Activated CD4-positive, alpha-beta T cell treated with anti-CD3 and anti-CD28 coated beads, Interleukin-2, amount 50 U/mL, for 16 hours (primary cell): ENCODE results near the gene ADAT3.

Source experiments
- DNase-seq: peaks from one replicate; pipeline ENCODE4 v3.0.0-alpha.2; 2020

The ADAT3 gene

GRCh38 chr19:1962674-1963073 is 57.5 kb downstream of the ADAT3 start:
- no peak for DNase-seq
